ENCODE data around the gene S100A10. TPM values are rescaled to one million over a fixed set of nuclear protein-coding genes. Genes with fewer than 3 reads are reported as not detected.

S100A10 gene
- total RNA-seq, 2 donors from 2014 or later: 40.7 to 105 TPM

GRCh38 chr1:151936653-151937052 is 57.0 kb downstream of the S100A10 start:
- no peaks in the 10 kb centered on the region for H3K27me3 ChIP-seq
- H3K9me3 ChIP-seq: no peaks in the 10 kb centered on the region
- no peak for TF ChIP-seq POLR2A (IDR thresholded peaks at IDR 0.05)
- TF ChIP-seq CTCF (IDR thresholded peaks at IDR 0.05): no peak
- WGBS, 2 donors: 12 to 18% methylated on average over 7 of the region's 7 CpGs
- peak overlapping the region in 3 of 4 donors; percentile 19 to 64 (median 51) for H3K27ac ChIP-seq
- ATAC-seq (no peak), DNase-seq (no peak)
- H3K4me3 ChIP-seq: no peak overlapping the region
- intact Hi-C loops (cut with DNase I): loop anchor here (5.0 kb wide), 1 partner anchor 61 kb away; no protein-coding TSS in a partner anchor
- H3K4me1 ChIP-seq: peaks cover 19% of the 10 kb centered on the region
- no peaks in the 10 kb centered on the region for H3K36me3 ChIP-seq (replicated peaks in 1 of 2; ENCODE audit: insufficient read depth in 1 of 2, low read depth in 2 of 2)

- peak overlapping the region in 3 of 4 donors; percentile 19 to 64 (median 51) for H3K27ac ChIP-seq
- no peaks in the 10 kb centered on the region for H3K36me3 ChIP-seq (replicated peaks in 1 of 2; ENCODE audit: insufficient read depth in 1 of 2, low read depth in 2 of 2)
- no peak for TF ChIP-seq CTCF (IDR thresholded peaks at IDR 0.05)
- no peak for TF ChIP-seq POLR2A (IDR thresholded peaks at IDR 0.05)
- intact Hi-C loops (cut with DNase I): loop anchor here (5.0 kb wide), 1 partner anchor 61 kb away; no protein-coding TSS in a partner anchor
- no peaks in the 10 kb centered on the region for H3K9me3 ChIP-seq
- ATAC-seq (no peak), DNase-seq (no peak)
- H3K4me1 ChIP-seq: peaks cover 13% of the 10 kb centered on the region
- WGBS, 2 donors: 15 to 22% methylated on average over 2 of the region's 2 CpGs
- no peak overlapping the region for H3K4me3 ChIP-seq
- no peaks in the 10 kb centered on the region for H3K27me3 ChIP-seq
Measured at GRCh38 chr1:151935894-151936602, 57.6 kb downstream of the S100A10 start.

- Histone ChIP-seq H3K9me3 (no peaks in the 10 kb centered on the region), H3K4me1 (peaks cover 4% of the 10 kb centered on the region), H3K36me3 (replicated peaks in 1 of 2; ENCODE audit: insufficient read depth in 1 of 2, low read depth in 2 of 2) (no peaks in the 10 kb centered on the region), H3K4me3 (no peak overlapping the region), H3K27ac (peak overlapping the region in 2 of 4 donors; percentile 19 to 64), H3K27me3 (no peaks in the 10 kb centered on the region)
- no peak for ATAC-seq
- no peak for DNase-seq
- TF ChIP-seq POLR2A (IDR thresholded peaks at IDR 0.05) (no peak), CTCF (IDR thresholded peaks at IDR 0.05) (no peak)
- intact Hi-C loops (cut with DNase I): loop anchor here (5.0 kb wide), 1 partner anchor 62 kb away; no protein-coding TSS in a partner anchor
- WGBS, 2 donors: 60 to 63% methylated on average over 3 of the region's 3 CpGs
Measured at GRCh38 chr1:151935154-151935553, 58.5 kb downstream of the S100A10 start.

- Histone ChIP-seq H3K36me3 (replicated peaks in 1 of 2; ENCODE audit: insufficient read depth in 1 of 2, low read depth in 2 of 2) (no peaks in the 10 kb centered on the region), H3K4me1 (peaks cover 4% of the 10 kb centered on the region), H3K27ac (no peak overlapping the region), H3K4me3 (no peak overlapping the region), H3K27me3 (no peaks in the 10 kb centered on the region), H3K9me3 (no peaks in the 10 kb centered on the region)
- DNase-seq: peak; percentile 33 to 68 (median 44)
- TF ChIP-seq CTCF (IDR thresholded peaks at IDR 0.05) (peak; percentile 50 to 90 (median 84)), POLR2A (IDR thresholded peaks at IDR 0.05) (no peak)
- intact Hi-C loops (cut with DNase I): no loop called here
- ATAC-seq: peak; percentile 92
- 25 to 30% methylated on average over 3 of the region's 3 CpGs for WGBS, 2 donors
Measured at GRCh38 chr1:151934048-151934493, 59.6 kb downstream of the S100A10 start.

Other genes starting within 250 kb of the S100A10 start
- gene MRPL9, start 230.4 kb downstream of the S100A10 start, total RNA-seq: 10 to 100 TPM; 24.6 to 40.2 TPM
- gene TDRKH, start 203.4 kb downstream of the S100A10 start, total RNA-seq: 1 to 10 TPM; 2.6 to 4.0 TPM
- gene LINGO4, start 188.4 kb downstream of the S100A10 start, total RNA-seq: 1 to 10 TPM in 1 of 2 donors, under 1 TPM in 1; 0.66 to 1.6 TPM
- gene RORC, start 162.1 kb downstream of the S100A10 start, total RNA-seq: 10 to 100 TPM; 32.3 to 51.4 TPM
- 1 to 10 TPM in 1 of 2 donors, under 1 TPM in 1; 0.26 to 2.6 TPM for gene C2CD4D, start 154.0 kb downstream of the S100A10 start, total RNA-seq
- gene THEM5, start 140.1 kb downstream of the S100A10 start, total RNA-seq: not detected
- 10 to 100 TPM; 11.9 to 30.3 TPM for gene THEM4, start 84.3 kb downstream of the S100A10 start, total RNA-seq
- 100 to 1,000 TPM in 1 of 2 donors, 10 to 100 TPM in 1; 76.1 to 101 TPM for gene S100A11, start 43.1 kb upstream of the S100A10 start, total RNA-seq
- not detected for gene TCHHL1, start 95.2 kb upstream of the S100A10 start, total RNA-seq
- gene TCHH, start 121.6 kb upstream of the S100A10 start, total RNA-seq: under 1 TPM in 1 of 2 donors, not detected in 1; under 0.01 TPM
- not detected for gene RPTN, start 165.4 kb upstream of the S100A10 start, total RNA-seq
- gene HRNR, start 230.3 kb upstream of the S100A10 start, total RNA-seq: not detected

Data from body of pancreas (tissue), 4 donors.